ENCODE data around the gene SND1.

GRCh38 chr7:127891854-127892438, 240.0 kb downstream of the SND1 start:
- TF ChIP-seq POLR2A (IDR thresholded peaks at IDR 0.05): no peak
- no peak for TF ChIP-seq CTCF (IDR thresholded peaks at IDR 0.05)
